Measurements from ENCODE around the gene CTNNA3.

CTNNA3 gene

DNA sequence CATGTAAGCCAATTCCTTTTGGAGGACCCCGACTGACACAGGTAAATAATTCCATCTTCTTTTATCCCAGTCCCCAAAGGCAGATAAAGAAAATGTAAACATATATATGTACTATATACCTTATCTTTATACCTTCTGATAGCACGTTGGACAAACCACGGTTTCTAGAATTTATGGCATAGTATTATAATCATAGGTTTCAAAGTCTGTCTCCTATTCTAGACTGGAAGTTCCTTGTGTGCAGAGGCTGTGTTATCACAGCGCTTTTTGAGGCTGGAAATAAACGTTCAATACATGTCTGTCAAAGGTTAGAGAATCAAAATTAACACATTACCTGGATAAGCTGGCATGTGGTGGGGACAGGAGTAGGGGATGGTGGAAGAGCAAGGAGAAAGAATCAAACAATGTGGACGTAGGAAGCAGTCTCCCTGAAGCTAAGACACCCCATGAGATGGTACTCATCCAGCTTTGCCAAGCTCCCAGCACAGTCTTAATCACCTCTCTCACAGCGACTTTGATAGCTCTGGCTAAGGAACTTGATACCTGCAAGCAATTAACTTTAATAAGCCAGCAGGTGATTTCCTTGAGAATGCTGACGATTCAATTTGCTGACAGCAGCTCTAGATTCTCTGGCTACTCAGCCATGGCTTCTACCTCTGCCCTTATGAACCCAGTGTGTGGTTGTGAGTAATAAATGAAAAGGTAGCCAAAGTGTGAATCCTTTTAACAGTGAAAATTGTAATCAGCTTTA, 978.6 kb downstream of the CTNNA3 start:
- DNase-seq: no peak

GRCh38 chr10:66714741-66715140, 981.3 kb downstream of the CTNNA3 start:
- DNase-seq: no peak

DNA sequence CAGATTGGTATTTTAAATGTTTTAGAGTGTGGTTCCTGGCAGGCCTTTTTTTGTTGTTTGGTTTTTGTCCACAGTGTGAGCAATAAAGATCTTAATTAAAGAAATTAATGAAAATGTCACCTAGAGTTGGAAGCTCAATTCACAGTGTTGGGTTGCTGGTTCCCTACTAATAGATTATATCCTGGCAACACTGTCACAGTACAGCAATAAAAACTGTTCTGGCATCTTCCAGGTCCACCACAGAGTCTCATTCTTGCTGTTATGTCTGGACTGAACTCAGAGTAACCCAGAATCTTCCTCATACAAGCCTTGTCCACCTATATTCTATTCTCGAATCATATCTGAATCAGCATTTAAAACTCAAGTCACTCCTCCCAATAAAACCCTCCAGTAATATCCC, 982.6 kb downstream of the CTNNA3 start:
- no peak for DNase-seq

- DNase-seq: no peak
Measured at GRCh38 chr10:66698069-66698468, 997.9 kb downstream of the CTNNA3 start.

GRCh38 chr10:66695046-66695445, 1000.9 kb downstream of the CTNNA3 start:
- no peak for DNase-seq

GRCh38 chr10:66684581-66684980, 1011.4 kb downstream of the CTNNA3 start:
- DNase-seq: no peak

- DNase-seq: no peak
Measured at GRCh38 chr10:66680886-66681285, 1015.1 kb downstream of the CTNNA3 start.

GRCh38 chr10:66678521-66678920, 1017.5 kb downstream of the CTNNA3 start:
- no peak for DNase-seq

GRCh38 chr10:66673071-66673470, 1022.9 kb downstream of the CTNNA3 start:
- no peak for DNase-seq

GRCh38 chr10:66671562-66671961, 1024.4 kb downstream of the CTNNA3 start:
- no peak for DNase-seq

- no peak for DNase-seq
Measured at GRCh38 chr10:66671064-66671463, 1024.9 kb downstream of the CTNNA3 start.

DNA sequence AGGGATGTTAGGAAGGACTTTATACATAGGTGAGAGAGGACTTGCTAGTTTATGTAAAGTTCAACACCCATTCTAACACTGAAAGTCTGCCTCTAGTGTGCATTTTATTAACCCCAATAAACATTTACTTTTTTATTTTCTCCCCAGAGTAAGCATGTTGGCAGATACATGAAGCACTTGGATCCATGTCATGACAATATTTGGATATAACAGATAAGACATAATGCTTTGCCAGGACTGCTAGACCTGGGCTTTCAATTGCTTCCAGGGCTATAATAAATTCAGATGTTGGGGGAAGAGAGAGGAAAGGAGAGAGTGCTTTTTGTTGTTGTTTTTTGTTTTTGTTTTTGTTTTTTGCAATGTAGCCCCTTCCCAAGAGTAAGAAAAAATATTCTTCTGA, 1039.5 kb downstream of the CTNNA3 start:
- DNase-seq: no peak

DNA sequence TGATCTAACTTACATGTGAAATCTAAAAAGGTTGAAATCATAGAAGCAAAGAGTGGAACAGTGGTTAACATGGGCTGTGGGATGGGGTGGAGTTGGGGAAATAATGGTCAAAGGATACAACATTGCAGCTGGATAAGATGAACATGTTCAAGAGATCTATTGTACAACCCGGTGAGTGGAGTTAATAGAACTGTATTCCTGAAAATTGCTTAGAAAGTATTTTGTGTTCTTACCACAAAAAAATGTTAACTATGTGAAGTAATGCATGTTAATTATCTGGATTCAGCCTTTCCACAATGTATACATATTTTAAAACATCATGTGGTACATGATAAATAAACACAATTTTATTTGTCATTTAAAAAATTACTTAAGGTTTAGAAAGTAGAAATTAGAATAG, 1041.1 kb downstream of the CTNNA3 start:
- DNase-seq: no peak

GRCh38 chr10:66651308-66652082, 1044.5 kb downstream of the CTNNA3 start:
- no peak for DNase-seq

GRCh38 chr10:66649626-66650025, 1046.4 kb downstream of the CTNNA3 start:
- no peak for DNase-seq

- no peak for DNase-seq
Measured at GRCh38 chr10:66642217-66642616, 1053.8 kb downstream of the CTNNA3 start.

DNA sequence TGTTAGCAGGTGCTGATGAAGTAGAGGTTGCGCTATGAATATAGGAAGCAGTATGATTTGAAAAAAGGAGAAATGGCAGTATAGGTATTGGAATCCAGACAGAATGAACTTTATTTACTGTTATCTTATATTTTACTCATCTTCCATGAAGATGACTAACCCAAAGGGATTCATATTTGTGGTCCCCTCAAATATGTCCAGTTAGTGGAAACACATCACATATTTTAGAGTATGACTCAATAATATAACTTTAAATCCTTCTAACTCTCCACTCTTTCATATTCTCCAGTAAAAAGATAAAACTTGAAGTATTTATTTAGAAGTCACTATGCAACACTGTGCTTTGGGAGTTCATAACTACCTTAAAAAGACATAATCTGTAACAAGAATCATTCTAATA, 1056.6 kb downstream of the CTNNA3 start:
- DNase-seq: no peak

DNA sequence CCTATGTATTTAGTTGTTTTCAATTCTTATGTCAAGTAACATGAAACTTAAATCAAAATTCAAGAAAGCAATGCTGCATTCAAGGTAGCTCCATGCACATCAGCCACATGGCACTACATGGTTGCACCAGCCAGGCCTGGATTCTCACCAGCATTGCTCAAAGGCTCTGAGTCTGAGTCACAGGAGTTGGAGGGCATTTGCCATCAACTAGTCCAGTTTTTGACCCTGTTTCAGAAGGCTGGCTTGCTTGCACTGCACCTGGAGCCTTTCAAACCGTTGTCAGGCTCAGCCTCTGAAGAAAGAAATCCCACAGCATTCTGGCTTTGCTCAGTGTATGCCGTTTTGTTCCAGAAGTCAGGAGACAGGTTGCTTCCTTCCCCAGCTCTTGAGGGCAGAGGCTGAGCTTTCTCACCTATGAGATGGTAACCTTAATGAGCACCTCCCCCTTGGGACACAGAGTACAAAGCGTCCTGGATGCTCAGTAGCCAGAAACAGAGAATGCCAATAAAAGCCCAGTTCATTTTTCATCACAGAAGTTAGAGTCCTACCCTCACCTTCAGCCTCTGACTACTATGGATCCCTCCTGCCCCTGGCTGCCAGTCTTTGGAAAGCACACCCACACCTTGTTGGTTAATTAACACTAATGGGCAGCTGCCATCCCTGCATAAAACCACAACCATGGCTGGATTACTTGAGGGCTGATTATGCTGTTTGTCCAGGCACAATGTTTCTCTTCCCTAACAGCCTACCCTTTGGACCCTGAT, 1058.5 kb downstream of the CTNNA3 start:
- DNase-seq: no peak

DNA sequence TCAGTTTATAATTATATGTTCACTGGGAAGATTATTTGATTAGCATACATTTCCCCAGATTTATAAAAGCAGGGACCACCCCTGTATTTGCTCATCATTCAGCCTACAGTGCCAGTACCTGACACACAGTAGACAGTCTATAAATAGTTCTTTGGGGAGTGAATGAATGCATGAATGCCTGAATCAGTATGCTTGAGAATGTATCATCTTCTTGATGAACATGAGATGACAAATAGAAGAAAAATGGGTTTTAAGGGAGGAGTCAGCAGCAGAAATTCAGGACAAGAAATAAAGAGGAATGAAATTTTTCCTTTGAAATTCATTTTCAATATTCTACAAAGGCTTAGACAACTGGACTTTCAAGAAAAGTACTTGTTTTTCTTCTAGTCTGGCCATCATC, 1066.0 kb downstream of the CTNNA3 start:
- no peak for DNase-seq

- DNase-seq: no peak
Measured at GRCh38 chr10:66627156-66627555, 1068.8 kb downstream of the CTNNA3 start.

DNA sequence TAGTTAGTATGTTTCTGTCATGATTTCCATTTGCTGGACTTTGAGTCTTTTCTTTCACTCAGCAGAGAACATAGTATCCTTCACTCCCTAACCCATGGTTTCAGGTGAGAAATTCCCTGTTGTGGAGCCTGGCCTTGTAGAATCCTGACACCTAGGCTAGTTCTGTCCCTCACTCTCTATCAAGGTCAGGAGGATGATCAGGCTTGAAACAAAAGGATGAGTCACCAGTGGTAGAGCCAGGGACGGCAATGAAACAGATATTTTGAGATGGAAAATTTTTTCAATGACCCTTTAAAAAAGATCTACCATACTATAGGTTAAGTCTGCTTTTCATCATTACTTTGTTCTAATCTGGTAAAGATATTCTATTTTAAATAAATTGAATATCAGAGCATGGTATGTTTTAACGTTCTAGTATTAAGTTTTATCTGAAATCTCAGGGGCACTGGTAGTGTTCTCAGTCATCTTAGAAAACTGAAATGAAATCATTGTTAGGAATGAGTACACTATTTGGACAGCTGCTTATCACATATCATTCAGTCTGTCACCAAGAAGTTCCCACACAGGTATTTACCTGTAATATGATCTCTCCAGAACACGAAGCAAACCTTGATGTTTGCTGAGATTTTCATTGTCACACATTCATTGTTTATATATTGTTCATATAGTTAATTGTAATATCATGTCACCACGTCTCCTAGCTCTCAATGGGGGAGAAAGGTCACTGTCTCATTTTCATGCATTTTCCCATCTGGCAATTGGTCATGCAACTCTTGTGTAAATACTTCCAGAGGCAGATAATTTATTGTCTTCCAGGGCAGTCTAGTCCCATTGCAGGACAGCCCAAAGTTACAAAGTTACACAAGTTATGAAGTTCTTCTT, 1070.0 kb downstream of the CTNNA3 start:
- DNase-seq: no peak

GRCh38 chr10:66622050-66622449, 1073.9 kb downstream of the CTNNA3 start:
- no peak for DNase-seq

GRCh38 chr10:66604195-66604594, 1091.8 kb downstream of the CTNNA3 start:
- no peak for DNase-seq
